ENCODE data around the gene DSTN. TPM values are rescaled to one million over a fixed set of nuclear protein-coding genes. Genes with fewer than 3 reads are reported as not detected.

DSTN gene
- total RNA-seq, 1 experiment from 2014 or later = 112 TPM

GRCh38 chr20:17608701-17609497 lies 39.0 kb downstream of the DSTN start:
- Histone ChIP-seq H3K27me3 (ENCODE audit: control insufficient read depth, insufficient read depth, low read length) (no peaks in the 10 kb centered on the region), H3K4me3 (ENCODE audit: insufficient read depth, low read depth, low read length) (no peak overlapping the region), H3K36me3 (replicated peaks; ENCODE audit: control insufficient read depth, insufficient read depth, low read length) (no peaks in the 10 kb centered on the region; the same call in none of the 2 replicates)
- DNase-seq = no peak

GRCh38 chr20:17609811-17610377 lies 40.0 kb downstream of the DSTN start:
- H3K27me3 ChIP-seq (ENCODE audit: control insufficient read depth, insufficient read depth, low read length) = no peaks in the 10 kb centered on the region
- H3K36me3 ChIP-seq (replicated peaks; ENCODE audit: control insufficient read depth, insufficient read depth, low read length) = peaks cover under 1% of the 10 kb centered on the region
- no peak overlapping the region for H3K4me3 ChIP-seq (ENCODE audit: insufficient read depth, low read depth, low read length)
- DNase-seq = no peak

GRCh38 chr20:17610566-17611289 lies 40.9 kb downstream of the DSTN start:
- no peaks in the 10 kb centered on the region for H3K27me3 ChIP-seq (ENCODE audit: control insufficient read depth, insufficient read depth, low read length)
- peaks cover 3% of the 10 kb centered on the region for H3K36me3 ChIP-seq (replicated peaks; ENCODE audit: control insufficient read depth, insufficient read depth, low read length)
- no peak overlapping the region for H3K4me3 ChIP-seq (ENCODE audit: insufficient read depth, low read depth, low read length)
- no peak for DNase-seq

GRCh38 chr20:17611290-17611539 lies 41.3 kb downstream of the DSTN start:
- no peaks in the 10 kb centered on the region for H3K27me3 ChIP-seq (ENCODE audit: control insufficient read depth, insufficient read depth, low read length)
- no peak for DNase-seq
- peaks cover 4% of the 10 kb centered on the region for H3K36me3 ChIP-seq (replicated peaks; ENCODE audit: control insufficient read depth, insufficient read depth, low read length)
- H3K4me3 ChIP-seq (ENCODE audit: insufficient read depth, low read depth, low read length) = no peak overlapping the region

- no peaks in the 10 kb centered on the region for H3K27me3 ChIP-seq (ENCODE audit: control insufficient read depth, insufficient read depth, low read length)
- DNase-seq = peak; percentile 70
- peaks cover 5% of the 10 kb centered on the region for H3K36me3 ChIP-seq (replicated peaks; ENCODE audit: control insufficient read depth, insufficient read depth, low read length)
- no peak overlapping the region for H3K4me3 ChIP-seq (ENCODE audit: insufficient read depth, low read depth, low read length)
Observed at GRCh38 chr20:17611540-17612286, 41.8 kb downstream of the DSTN start.

GRCh38 chr20:17612287-17612991 lies 42.6 kb downstream of the DSTN start:
- Histone ChIP-seq H3K4me3 (ENCODE audit: insufficient read depth, low read depth, low read length) (no peak overlapping the region), H3K36me3 (replicated peaks; ENCODE audit: control insufficient read depth, insufficient read depth, low read length) (peaks cover 9% of the 10 kb centered on the region), H3K27me3 (ENCODE audit: control insufficient read depth, insufficient read depth, low read length) (no peaks in the 10 kb centered on the region)
- DNase-seq = peak; percentile 39

GRCh38 chr20:17612992-17613327 lies 43.1 kb downstream of the DSTN start:
- peaks cover 10% of the 10 kb centered on the region for H3K36me3 ChIP-seq (replicated peaks; ENCODE audit: control insufficient read depth, insufficient read depth, low read length)
- H3K4me3 ChIP-seq (ENCODE audit: insufficient read depth, low read depth, low read length) = no peak overlapping the region
- DNase-seq = peak; percentile 42

GRCh38 chr20:17613328-17614175 lies 43.7 kb downstream of the DSTN start:
- peak; percentile 41 for DNase-seq
- Histone ChIP-seq H3K27me3 (ENCODE audit: control insufficient read depth, insufficient read depth, low read length) (no peaks in the 10 kb centered on the region), H3K36me3 (replicated peaks; ENCODE audit: control insufficient read depth, insufficient read depth, low read length) (peaks cover 13% of the 10 kb centered on the region), H3K4me3 (ENCODE audit: insufficient read depth, low read depth, low read length) (no peak overlapping the region)

More at GRCh38 chr20:17612992-17613327, 43.1 kb downstream of the DSTN start:
- no peaks in the 10 kb centered on the region for H3K27me3 ChIP-seq (ENCODE audit: control insufficient read depth, insufficient read depth, low read length)

- no peak overlapping the region for H3K4me3 ChIP-seq (ENCODE audit: insufficient read depth, low read depth, low read length)
- DNase-seq = peak; percentile 54
- peaks cover 15% of the 10 kb centered on the region for H3K36me3 ChIP-seq (replicated peaks; ENCODE audit: control insufficient read depth, insufficient read depth, low read length)
- no peaks in the 10 kb centered on the region for H3K27me3 ChIP-seq (ENCODE audit: control insufficient read depth, insufficient read depth, low read length)
Observed at GRCh38 chr20:17614176-17614811, 44.4 kb downstream of the DSTN start.

- H3K36me3 ChIP-seq (replicated peaks; ENCODE audit: control insufficient read depth, insufficient read depth, low read length) = peaks cover 17% of the 10 kb centered on the region
- peak; percentile 39 for DNase-seq
- no peaks in the 10 kb centered on the region for H3K27me3 ChIP-seq (ENCODE audit: control insufficient read depth, insufficient read depth, low read length)
- H3K4me3 ChIP-seq (ENCODE audit: insufficient read depth, low read depth, low read length) = no peak overlapping the region
Observed at GRCh38 chr20:17614812-17615644, 45.2 kb downstream of the DSTN start.

GRCh38 chr20:17615645-17616479 lies 46.0 kb downstream of the DSTN start:
- H3K4me3 ChIP-seq (ENCODE audit: insufficient read depth, low read depth, low read length) = no peak overlapping the region
- H3K27me3 ChIP-seq (ENCODE audit: control insufficient read depth, insufficient read depth, low read length) = no peaks in the 10 kb centered on the region
- H3K36me3 ChIP-seq (replicated peaks; ENCODE audit: control insufficient read depth, insufficient read depth, low read length) = peaks cover 21% of the 10 kb centered on the region
- DNase-seq = peak; percentile 31
